GM23338 (cell line): ENCODE data around the gene OPN3.

Experiments
- CREB1 ChIP-seq: fragments of 250-450 bp; sonication (Bioruptor Pico); IDR thresholded peaks from 2 replicates; pipeline ENCODE4 v1.5.0; 2020; ENCODE audit warnings: low read depth, mild to moderate bottlenecking, moderate library complexity
- EZH2 ChIP-seq: fragments of 200-600 bp; sonication (generic); IDR thresholded peaks from one replicate; pipeline ENCODE4 v1.8.0; 2017; ENCODE audit warnings: antibody characterized with exemption, mild to moderate bottlenecking, low read depth; ENCODE audit not compliant: unreplicated experiment
- EZH2phosphoT487 ChIP-seq: fragments of 200-600 bp; sonication (generic); IDR thresholded peaks from one replicate; pipeline ENCODE4 v1.8.1; 2018; ENCODE audit warnings: antibody characterized with exemption; ENCODE audit not compliant: unreplicated experiment
- POLR2AphosphoS5 ChIP-seq: IDR thresholded peaks from 2 replicates; pipeline ENCODE4 v1.6.1; 2016; ENCODE audit warnings: antibody characterized with exemption, low read depth
- STAT1 ChIP-seq: IDR thresholded peaks from one replicate; pipeline ENCODE4 v1.6.1; 2016; ENCODE audit warnings: antibody characterized with exemption; ENCODE audit not compliant: unreplicated experiment
- TF ChIP-seq, protein P1 (sequence below), 2 experiments: fragments of 200-600 bp in 1 of 2; sonication (generic) in 1 of 2; conservative IDR thresholded peaks; 2 replicates each; pipeline versions ENCODE4 v1.5.1 to v1.6.1; 2016 to 2017; ENCODE audit warnings: antibody characterized with exemption in 2 of 2, low read depth in 2 of 2, mild to moderate bottlenecking in 2 of 2, moderate library complexity in 1 of 2
- TF ChIP-seq, protein P2 (sequence below): IDR thresholded peaks from 2 replicates; pipeline ENCODE4 v1.6.1; 2016; ENCODE audit warnings: antibody characterized with exemption
- TF ChIP-seq, protein P3 (sequence below): IDR thresholded peaks from one replicate; pipeline ENCODE4 v1.6.1; 2018; ENCODE audit warnings: antibody characterized with exemption; ENCODE audit not compliant: unreplicated experiment

DNA sequence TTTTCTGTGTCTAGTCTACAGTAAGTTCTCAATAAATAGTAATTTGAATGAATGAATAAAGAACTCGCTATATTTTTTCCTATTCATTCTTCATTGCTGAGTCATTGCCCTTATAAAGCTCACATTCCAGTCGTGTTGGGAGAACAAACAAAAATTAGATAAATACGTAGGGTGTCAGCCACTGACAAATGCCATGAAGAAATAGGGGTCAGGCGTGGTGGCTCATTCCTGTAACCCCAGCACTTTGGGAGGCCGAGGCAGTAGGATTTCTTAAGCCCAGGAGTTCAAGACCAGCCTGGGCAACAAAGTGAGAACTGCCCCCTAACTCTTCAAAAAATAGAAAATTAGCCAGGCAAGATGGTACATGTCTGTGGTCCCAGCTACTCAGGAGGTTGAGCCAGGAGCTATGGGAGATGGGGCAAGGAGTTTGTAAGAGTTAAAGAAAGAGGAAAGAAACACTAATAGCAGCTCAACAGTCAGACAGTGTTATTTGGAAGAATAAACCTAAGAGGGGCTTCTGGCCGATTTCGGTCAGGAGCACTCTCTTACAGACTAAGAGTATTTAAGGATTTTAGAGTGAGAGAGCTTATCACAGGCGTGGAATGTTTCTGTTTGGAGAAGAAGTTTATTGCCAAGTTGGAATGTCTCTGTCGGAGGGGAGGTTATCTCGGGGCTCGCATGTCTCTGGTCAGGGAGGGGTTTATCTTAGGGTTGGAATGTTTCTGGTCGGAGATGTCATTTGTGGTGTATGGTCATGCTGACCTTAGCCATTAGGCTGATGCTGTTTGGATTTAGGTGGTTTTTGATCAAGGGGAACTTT is 1.8 kb upstream of the OPN3 start:
- TF ChIP-seq, protein P1, sequence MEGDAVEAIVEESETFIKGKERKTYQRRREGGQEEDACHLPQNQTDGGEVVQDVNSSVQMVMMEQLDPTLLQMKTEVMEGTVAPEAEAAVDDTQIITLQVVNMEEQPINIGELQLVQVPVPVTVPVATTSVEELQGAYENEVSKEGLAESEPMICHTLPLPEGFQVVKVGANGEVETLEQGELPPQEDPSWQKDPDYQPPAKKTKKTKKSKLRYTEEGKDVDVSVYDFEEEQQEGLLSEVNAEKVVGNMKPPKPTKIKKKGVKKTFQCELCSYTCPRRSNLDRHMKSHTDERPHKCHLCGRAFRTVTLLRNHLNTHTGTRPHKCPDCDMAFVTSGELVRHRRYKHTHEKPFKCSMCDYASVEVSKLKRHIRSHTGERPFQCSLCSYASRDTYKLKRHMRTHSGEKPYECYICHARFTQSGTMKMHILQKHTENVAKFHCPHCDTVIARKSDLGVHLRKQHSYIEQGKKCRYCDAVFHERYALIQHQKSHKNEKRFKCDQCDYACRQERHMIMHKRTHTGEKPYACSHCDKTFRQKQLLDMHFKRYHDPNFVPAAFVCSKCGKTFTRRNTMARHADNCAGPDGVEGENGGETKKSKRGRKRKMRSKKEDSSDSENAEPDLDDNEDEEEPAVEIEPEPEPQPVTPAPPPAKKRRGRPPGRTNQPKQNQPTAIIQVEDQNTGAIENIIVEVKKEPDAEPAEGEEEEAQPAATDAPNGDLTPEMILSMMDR (conservative IDR thresholded peaks at IDR 0.05; ENCODE audit: low read depth in 2 of 2), result no peak
- TF ChIP-seq POLR2AphosphoS5 (no peak), CREB1 (CRISPR knock-in tag) (no peak), EZH2phosphoT487 (no peak), EZH2 (no peak), STAT1 (no peak)
- TF ChIP-seq, protein P2, sequence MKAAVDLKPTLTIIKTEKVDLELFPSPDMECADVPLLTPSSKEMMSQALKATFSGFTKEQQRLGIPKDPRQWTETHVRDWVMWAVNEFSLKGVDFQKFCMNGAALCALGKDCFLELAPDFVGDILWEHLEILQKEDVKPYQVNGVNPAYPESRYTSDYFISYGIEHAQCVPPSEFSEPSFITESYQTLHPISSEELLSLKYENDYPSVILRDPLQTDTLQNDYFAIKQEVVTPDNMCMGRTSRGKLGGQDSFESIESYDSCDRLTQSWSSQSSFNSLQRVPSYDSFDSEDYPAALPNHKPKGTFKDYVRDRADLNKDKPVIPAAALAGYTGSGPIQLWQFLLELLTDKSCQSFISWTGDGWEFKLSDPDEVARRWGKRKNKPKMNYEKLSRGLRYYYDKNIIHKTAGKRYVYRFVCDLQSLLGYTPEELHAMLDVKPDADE, result no peak
- TF ChIP-seq, protein P3, sequence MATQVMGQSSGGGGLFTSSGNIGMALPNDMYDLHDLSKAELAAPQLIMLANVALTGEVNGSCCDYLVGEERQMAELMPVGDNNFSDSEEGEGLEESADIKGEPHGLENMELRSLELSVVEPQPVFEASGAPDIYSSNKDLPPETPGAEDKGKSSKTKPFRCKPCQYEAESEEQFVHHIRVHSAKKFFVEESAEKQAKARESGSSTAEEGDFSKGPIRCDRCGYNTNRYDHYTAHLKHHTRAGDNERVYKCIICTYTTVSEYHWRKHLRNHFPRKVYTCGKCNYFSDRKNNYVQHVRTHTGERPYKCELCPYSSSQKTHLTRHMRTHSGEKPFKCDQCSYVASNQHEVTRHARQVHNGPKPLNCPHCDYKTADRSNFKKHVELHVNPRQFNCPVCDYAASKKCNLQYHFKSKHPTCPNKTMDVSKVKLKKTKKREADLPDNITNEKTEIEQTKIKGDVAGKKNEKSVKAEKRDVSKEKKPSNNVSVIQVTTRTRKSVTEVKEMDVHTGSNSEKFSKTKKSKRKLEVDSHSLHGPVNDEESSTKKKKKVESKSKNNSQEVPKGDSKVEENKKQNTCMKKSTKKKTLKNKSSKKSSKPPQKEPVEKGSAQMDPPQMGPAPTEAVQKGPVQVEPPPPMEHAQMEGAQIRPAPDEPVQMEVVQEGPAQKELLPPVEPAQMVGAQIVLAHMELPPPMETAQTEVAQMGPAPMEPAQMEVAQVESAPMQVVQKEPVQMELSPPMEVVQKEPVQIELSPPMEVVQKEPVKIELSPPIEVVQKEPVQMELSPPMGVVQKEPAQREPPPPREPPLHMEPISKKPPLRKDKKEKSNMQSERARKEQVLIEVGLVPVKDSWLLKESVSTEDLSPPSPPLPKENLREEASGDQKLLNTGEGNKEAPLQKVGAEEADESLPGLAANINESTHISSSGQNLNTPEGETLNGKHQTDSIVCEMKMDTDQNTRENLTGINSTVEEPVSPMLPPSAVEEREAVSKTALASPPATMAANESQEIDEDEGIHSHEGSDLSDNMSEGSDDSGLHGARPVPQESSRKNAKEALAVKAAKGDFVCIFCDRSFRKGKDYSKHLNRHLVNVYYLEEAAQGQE, result no peak
